Progenitor cell of endocrine pancreas (in vitro differentiated cells): Measurements from ENCODE around the gene ARSG. TPM values are rescaled to one million over a fixed set of nuclear protein-coding genes. Genes with fewer than 3 reads are reported as not detected.
"Not testable (repeated sequence)": the region's sequence is repeated elsewhere in the genome, so short reads cannot be mapped to it uniquely, and the experiment has no call there.

Source experiments
- DNase-seq: peaks from one replicate; pipeline ENCODE4 v3.0.0; 2021; ENCODE audit warnings: low spot score; ENCODE audit not compliant: unreplicated experiment
- H3K27ac Mint-ChIP-seq: 2 replicates; pipeline ENCODE4 v1.8.0; 2021; ENCODE audit warnings: mild to moderate bottlenecking, moderate library complexity, mixed read lengths
- H3K27me3 Mint-ChIP-seq: 2 replicates; pipeline ENCODE4 v1.8.0; 2021; ENCODE audit warnings: mixed read lengths
- H3K36me3 Mint-ChIP-seq: 2 replicates; pipeline ENCODE4 v1.8.0; 2022; ENCODE audit warnings: mixed read lengths; ENCODE audit not compliant: insufficient read depth
- H3K4me1 Mint-ChIP-seq: 2 replicates; pipeline ENCODE4 v1.8.0; 2021; ENCODE audit warnings: low read depth, mixed read lengths
- H3K4me3 Mint-ChIP-seq: 2 replicates; pipeline ENCODE4 v1.8.0; 2021; ENCODE audit warnings: low read depth, mild to moderate bottlenecking, moderate library complexity, mixed read lengths
- H3K9me3 Mint-ChIP-seq: 2 replicates; pipeline ENCODE4 v1.8.0; 2021; ENCODE audit warnings: low read depth, mixed read lengths
- CTCF ChIP-seq: fragments of 200-600 bp; sonication (generic); IDR thresholded peaks from one replicate; pipeline ENCODE4 v1.5.0; 2021; ENCODE audit warnings: antibody characterized with exemption, mild to moderate bottlenecking; ENCODE audit not compliant: unreplicated experiment
- total RNA-seq: library from RNA; stranded (reverse); gene quantifications from 2 replicates; pipeline ENCODE4 v1.2.1, GENCODE V29; 2021

Gene ARSG
- total RNA-seq, 1 donor from 2014 or later, result 2.6 TPM

- Mint-ChIP-seq H3K36me3 (peaks cover 9% of the 10 kb centered on the region), H3K27me3 (peaks cover 17% of the 10 kb centered on the region), H3K4me1 (peaks cover 1% of the 10 kb centered on the region), H3K27ac (no peak overlapping the region), H3K4me3 (no peak overlapping the region), H3K9me3 (no peaks in the 10 kb centered on the region)
- DNase-seq, result no peak
- no peak for TF ChIP-seq CTCF
Observed at GRCh38 chr17:68257934-68258333, 33.4 kb upstream of the ARSG start.

DNA sequence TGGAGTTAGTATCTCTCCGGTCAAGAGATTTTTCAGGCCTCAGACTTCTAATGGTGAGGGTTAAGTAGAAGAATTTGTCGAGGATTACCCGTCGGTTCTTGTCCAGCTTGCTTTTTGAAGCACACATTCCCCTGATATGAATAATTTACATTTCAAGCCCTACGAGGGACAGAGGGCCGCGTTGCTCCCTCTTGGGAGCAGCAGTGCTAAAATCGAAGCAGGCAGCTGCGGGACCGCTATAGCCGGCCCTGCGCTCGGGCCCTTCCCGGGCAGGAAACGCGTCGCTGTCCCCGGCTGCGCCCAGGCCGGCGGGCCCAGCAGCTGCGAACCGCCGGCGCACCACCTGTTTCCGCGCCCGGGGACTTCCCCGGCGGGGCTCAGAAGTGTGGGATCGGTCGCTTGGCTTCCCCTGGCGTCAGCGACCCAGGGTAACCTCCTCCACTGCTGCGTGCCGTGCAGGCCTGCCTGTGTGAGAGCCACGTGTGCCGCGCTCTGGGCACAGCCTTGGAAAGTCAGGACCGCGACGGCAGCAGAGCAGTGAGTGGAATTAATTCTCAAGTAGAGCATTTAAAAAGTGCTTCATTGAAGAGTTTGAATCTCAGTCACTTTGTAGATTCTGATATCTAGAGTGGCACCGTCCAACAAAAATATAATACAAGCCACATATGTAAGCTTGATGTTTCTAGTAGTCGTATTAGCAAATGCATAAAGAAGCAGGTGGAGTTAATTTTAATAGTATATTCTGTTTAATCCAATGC lies 32.2 kb upstream of the ARSG start:
- H3K27me3 Mint-ChIP-seq, result peaks cover 18% of the 10 kb centered on the region
- DNase-seq, H3K9me3 Mint-ChIP-seq, H3K4me3 Mint-ChIP-seq, H3K4me1 Mint-ChIP-seq, H3K27ac Mint-ChIP-seq, H3K36me3 Mint-ChIP-seq: not testable (repeated sequence)

DNA sequence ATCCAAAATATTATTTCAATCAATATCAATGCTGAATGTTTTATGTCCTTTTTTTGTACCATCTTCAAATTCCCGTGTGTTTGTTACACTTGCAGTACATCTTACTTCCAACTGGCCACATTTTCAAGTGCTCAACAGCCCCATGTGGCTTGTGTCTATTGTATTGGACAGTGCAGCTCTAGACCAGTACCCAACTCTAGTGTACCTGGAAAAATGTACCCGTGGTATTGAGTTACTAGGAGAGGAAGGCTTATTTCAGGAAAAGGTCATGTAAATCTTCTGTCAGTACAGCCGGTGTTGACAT lies 31.7 kb upstream of the ARSG start:
- H3K4me3 Mint-ChIP-seq, H3K27ac Mint-ChIP-seq, H3K36me3 Mint-ChIP-seq, DNase-seq, H3K9me3 Mint-ChIP-seq, H3K4me1 Mint-ChIP-seq: not testable (repeated sequence)
- peaks cover 18% of the 10 kb centered on the region for H3K27me3 Mint-ChIP-seq

DNA sequence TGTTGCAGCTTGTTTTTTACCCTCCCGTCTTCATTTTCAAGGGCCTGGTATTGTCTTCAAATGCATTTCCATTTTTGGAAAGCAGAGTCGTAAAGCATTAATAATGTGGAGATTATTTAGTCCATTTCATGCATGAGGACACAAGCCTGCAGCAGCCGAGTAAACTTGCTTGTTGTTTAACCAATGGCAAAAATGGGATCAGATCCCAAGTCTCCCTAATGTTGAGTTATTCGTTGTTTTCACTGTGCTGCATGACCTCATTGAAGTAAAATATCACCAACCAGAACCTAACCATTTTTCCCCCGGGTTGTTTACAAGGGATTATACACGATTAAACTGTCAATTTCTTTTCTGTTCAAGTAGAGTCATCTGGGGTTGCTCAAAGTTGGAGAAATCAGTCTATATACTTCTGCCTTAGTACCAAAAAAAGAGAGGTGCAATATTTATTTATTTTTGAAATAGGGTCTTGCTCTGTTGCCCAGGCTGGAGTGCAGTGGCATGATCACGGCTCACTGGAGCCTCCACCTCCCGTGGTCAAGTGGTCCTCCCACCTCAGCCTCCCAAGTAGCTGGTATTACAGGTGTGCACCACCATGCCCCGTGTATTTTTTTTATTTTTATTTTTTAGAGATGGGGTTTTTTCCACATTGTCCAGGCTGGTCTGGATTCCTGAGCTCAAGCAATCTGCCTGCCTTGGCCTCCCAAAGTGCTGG lies 31.1 kb upstream of the ARSG start:
- H3K9me3 Mint-ChIP-seq, result no peaks in the 10 kb centered on the region
- H3K27me3 Mint-ChIP-seq, result peaks cover 18% of the 10 kb centered on the region
- no peak for DNase-seq
- H3K36me3 Mint-ChIP-seq, result peaks cover 7% of the 10 kb centered on the region
- peaks cover 1% of the 10 kb centered on the region for H3K4me1 Mint-ChIP-seq
- no peak for TF ChIP-seq CTCF
- H3K27ac Mint-ChIP-seq, result no peak overlapping the region
- no peak overlapping the region for H3K4me3 Mint-ChIP-seq

GRCh38 chr17:68262467-68262866 lies 28.8 kb upstream of the ARSG start:
- not testable (repeated sequence) for H3K27ac Mint-ChIP-seq, H3K4me1 Mint-ChIP-seq
- H3K27me3 Mint-ChIP-seq, result peaks cover 18% of the 10 kb centered on the region

GRCh38 chr17:68263101-68263681 lies 28.1 kb upstream of the ARSG start:
- H3K4me3 Mint-ChIP-seq, H3K9me3 Mint-ChIP-seq, H3K27ac Mint-ChIP-seq, DNase-seq, H3K36me3 Mint-ChIP-seq, H3K4me1 Mint-ChIP-seq: not testable (repeated sequence)
- peak; percentile 71 for TF ChIP-seq CTCF
- H3K27me3 Mint-ChIP-seq, result peaks cover 16% of the 10 kb centered on the region

More at GRCh38 chr17:68262467-68262866, 28.8 kb upstream of the ARSG start:
- not testable (repeated sequence) for H3K4me3 Mint-ChIP-seq, DNase-seq, H3K9me3 Mint-ChIP-seq, H3K36me3 Mint-ChIP-seq

DNA sequence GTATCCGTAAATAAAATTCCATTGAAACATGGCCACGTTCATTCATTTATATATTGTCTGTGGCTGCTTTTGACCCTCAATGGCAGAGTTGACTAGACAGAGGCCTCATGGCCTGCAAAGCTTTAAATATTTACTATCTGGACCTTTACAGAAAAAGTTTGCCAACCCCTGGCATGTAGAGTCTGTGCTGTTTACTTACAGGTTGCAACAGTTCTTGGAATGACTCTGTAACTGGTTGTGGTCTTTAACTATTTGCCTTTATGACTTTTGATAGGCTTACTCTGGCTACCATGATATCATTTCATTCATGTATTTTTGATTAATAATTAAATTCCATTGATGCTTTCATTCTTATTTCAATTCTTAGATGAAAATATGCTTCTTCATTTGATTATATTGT lies 25.5 kb upstream of the ARSG start:
- H3K27ac Mint-ChIP-seq, DNase-seq, H3K4me1 Mint-ChIP-seq, H3K36me3 Mint-ChIP-seq, H3K27me3 Mint-ChIP-seq, H3K9me3 Mint-ChIP-seq, H3K4me3 Mint-ChIP-seq: not testable (repeated sequence)
